ENCODE results near the gene KCNK18. TPM values are rescaled to one million over a fixed set of nuclear protein-coding genes. Genes with fewer than 3 reads are reported as not detected.

KCNK18 gene
- total RNA-seq, 1 donor from 2014 or later = not detected

DNA sequence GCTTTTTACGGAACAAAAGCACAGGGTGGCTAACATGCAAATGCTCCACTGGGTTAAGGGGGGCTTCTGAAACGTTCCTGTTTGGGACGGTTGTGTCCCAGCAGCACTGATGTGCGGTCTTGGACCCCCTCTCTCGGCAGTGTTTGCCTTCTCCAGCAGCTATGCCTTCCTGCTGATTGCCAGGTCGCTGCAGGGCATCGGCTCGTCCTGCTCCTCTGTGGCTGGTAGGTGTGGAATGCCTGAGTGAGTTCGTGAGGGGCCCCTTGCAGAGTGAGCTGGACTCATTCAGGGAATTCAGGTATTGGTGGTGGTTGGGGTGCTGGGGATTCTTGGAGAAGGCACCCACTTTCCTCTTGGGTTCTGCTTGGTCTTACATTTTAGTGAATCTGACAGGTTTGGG, 56.6 kb downstream of the KCNK18 start:
- no peak for DNase-seq

DNA sequence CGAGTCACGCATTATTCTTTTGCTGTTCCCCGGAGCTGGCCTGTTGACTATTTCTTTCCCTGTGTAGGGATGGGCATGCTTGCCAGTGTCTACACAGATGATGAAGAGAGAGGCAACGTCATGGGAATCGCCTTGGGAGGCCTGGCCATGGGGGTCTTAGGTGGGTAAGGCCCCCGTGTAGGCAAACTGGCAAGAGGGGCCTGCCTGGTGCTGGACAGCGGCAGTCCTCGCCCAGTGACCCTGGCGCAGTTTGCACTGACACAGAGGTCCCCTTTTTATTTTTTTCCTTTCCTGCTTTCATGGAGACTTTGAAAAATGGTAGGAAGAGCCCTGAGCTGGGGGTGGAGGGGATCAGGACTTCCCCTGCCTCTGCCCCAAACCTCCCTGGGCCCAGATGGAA, 57.0 kb downstream of the KCNK18 start:
- DNase-seq = no peak

DNA sequence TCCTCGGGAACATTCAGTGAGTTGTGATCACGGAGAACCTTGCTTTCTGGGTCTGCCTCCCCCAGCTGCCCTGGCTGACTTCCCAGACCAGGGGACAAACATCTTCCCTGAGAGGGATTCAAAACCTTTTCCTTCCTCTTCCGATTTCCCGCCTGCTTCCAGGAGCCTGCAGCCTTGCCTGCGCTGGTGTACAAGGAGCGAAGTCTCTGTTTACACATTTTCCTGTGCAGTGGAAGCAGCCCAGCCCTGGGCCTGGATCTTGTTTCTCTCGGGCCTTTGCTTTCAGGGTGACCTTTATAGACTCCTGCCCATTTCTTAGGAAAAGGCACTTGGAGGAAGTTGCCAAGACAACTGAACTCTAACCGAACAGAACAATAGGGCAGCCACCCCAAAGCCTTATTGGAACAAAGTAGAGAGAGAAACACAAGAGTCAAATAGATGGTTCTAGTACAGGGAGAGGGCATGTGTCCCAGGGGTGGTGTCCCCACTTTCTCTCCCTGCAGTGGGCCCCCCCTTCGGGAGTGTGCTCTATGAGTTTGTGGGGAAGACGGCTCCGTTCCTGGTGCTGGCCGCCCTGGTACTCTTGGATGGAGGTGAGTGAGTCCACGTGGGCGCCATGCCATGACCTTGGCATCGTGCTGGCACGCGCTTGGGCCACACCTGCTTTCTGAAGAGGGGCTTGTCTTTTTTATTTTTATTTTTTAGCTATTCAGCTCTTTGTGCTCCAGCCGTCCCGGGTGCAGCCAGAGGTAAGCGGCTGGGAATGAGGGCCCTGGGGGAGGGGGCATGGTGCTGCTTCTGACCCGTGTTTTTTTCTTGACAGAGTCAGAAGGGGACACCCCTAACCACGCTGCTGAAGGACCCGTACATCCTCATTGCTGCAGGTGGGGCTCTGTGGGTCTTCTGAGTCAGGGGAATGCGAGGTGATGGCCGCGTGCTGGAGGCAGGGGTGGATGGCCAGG, 57.8 kb downstream of the KCNK18 start:
- DNase-seq = no peak

DNA sequence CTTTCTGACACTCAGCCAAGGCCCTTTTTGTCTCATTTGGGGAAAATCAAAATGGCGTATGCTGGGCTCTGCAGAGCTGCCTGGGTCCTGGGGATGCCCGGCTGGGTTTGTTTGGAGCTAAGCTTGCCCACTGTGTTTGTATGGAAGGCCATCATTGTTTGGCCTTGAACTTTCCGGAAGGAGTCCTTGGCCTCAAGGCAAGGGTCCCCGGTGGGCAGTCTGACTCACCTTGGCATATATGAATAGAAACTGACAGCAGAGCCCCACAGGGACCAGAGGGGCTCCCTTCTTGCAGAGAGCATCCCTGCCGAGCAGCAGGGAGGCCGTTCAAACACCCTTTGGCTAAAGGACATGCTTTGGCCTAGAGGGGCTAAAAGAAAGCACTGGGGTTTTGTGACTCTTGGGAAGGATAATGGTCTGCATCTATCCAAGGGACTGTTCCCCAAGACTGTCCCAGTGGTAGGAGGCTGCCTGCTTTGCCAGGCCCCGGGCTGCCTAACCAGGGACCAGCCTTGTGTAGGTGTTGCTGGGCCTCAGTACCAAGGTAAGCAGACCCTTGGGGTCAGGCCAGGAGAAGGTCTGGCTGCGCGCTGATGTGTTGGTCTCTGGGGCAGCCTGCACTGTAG, 58.7 kb downstream of the KCNK18 start:
- no peak for DNase-seq

DNA sequence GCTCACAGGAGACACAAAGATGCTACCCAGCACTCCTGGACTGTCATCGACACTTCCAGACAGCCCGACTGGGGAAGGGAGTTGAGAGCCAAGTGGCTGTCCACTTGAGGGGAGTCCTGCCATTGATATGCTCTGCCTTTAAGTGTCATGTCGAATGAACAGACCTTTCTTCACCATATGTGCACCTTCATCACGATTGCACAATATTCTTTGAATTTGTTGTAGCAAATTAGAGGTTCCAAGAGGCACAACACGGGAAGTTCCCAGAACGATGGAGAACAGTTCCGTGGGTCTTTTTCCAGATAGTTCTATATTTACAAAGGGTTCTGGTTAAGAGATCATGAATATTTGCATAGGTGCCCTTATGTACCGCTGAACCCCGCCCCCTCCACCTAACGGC, 59.6 kb downstream of the KCNK18 start:
- no peak for DNase-seq

DNA sequence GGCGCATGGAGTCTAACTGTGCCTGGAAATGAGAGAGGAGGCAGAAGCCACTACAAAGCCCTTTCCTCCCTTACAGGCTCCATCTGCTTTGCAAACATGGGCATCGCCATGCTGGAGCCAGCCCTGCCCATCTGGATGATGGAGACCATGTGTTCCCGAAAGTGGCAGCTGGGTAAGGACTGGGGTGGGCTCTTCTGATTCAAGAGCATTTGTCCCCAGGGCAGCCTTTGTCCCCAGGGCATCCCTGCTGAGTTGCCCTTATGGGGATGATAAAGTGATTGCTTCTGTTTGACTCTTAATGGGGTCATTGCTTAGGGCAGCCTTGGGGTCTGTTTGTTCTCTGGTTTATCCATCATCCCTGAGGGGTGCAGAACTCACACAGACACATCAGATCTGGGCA, 60.4 kb downstream of the KCNK18 start:
- no peak for DNase-seq

DNA sequence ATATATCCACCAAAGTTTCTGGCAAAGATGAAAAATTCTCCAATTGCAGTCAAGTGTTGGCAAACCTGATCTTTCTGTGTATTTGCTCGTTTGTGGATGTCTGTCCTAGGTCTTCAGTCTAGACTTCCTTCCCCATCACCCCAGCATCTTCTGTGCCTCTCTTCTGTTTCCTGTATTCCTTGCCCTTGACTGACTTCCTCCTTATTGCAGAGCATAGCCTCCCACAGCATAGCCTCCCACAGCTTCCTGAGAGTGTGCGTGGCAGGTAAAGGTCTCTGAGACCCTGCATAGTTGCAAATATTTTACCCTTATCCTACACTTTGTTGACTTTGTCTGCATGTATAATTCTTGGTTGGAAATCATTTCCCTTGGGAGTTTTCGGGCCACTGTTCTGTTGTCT, 62.0 kb downstream of the KCNK18 start:
- DNase-seq = no peak

Small RNAs within 50 kb of the gene (small RNA-seq; reads per million reads assigned to genes)
- gene MIR3663 (ENCODE audit: low replicate concordance) = not detected

Other genes with a start within 250 kb of the KCNK18 start
- 6.4 TPM for gene SHTN1, start 192.3 kb upstream of the KCNK18 start, total RNA-seq
- not detected for gene VAX1, start 59.2 kb upstream of the KCNK18 start, total RNA-seq
- 3.1 TPM for gene SLC18A2, start 43.6 kb downstream of the KCNK18 start, total RNA-seq
- gene PDZD8, start 178.0 kb downstream of the KCNK18 start, total RNA-seq = 22.6 TPM